Ascending aorta (tissue), 2 donors: ENCODE data around the gene DPH1. TPM values are rescaled to one million over a fixed set of nuclear protein-coding genes. Genes with fewer than 3 reads are reported as not detected.
A peak's percentile ranks its signal among the peaks of the same experiment; 100 is the strongest.

Experiments used
- DNase-seq, 2 donors: peaks; one replicate each; pipeline ENCODE4 v3.0.0-alpha.2; 2019; ENCODE audit warnings: low spot score in 2 of 2
- H3K27ac ChIP-seq, 2 donors: fragments of 200-600 bp; sonication (generic); one replicate each; pipeline ENCODE4 v1.5.1; 2016 to 2017; ENCODE audit warnings: mild to moderate bottlenecking in 1 of 2
- H3K27me3 ChIP-seq: fragments of 200-600 bp; sonication (generic); one replicate; pipeline ENCODE4 v1.5.1; 2017
- H3K36me3 ChIP-seq, 2 donors: fragments of 200-600 bp; sonication (generic); one replicate each; pipeline ENCODE4 v1.5.1; 2016
- H3K4me1 ChIP-seq, 2 donors: fragments of 200-600 bp; sonication (generic); one replicate each; pipeline ENCODE4 v1.5.1; 2016 to 2017; ENCODE audit warnings: mild to moderate bottlenecking in 1 of 2
- H3K4me3 ChIP-seq, 2 donors: fragments of 200-600 bp; sonication (generic); one replicate each; pipeline ENCODE4 v1.5.1; 2016 to 2017; ENCODE audit warnings: mild to moderate bottlenecking in 1 of 2
- H3K9me3 ChIP-seq, 2 donors: fragments of 200-600 bp; sonication (generic); one replicate each; pipeline ENCODE4 v1.5.1; 2016
- CTCF ChIP-seq, 3 experiments: fragments of 200-600 bp in 2 of 3; fragments of 450-650 bp in 1 of 3; sonication (generic) in 2 of 3; IDR thresholded peaks; one replicate each; pipeline ENCODE4 v1.5.1; 2016 to 2019; ENCODE audit warnings: antibody characterized with exemption in 3 of 3, mild to moderate bottlenecking in 1 of 3, moderate library complexity in 1 of 3
- intact Hi-C: fragments of 100-400 bp; cut with DNase I; formaldehyde crosslinking; loops from one replicate; pipeline ENCODE4 v1.15.1; 2023
- total RNA-seq: library from RNA; depleted of rRNA; stranded (reverse); fragments of >200 nt; gene quantifications from one replicate; pipeline ENCODE4 v1.1.0, GENCODE V29; 2016

DPH1 gene
- total RNA-seq, 1 donor from 2014 or later: 125 TPM

- Histone ChIP-seq H3K27me3 (no peaks in the 10 kb centered on the region), H3K9me3 (no peaks in the 10 kb centered on the region), H3K36me3 (peaks cover 25 to 28% of the 10 kb centered on the region in 2 donors), H3K4me3 (no peak overlapping the region), H3K27ac (no peak overlapping the region), H3K4me1 (peaks cover 4 to 17% of the 10 kb centered on the region in 2 donors)
- no peak for TF ChIP-seq CTCF (IDR thresholded peaks at IDR 0.05)
- intact Hi-C loops: loop anchor here (5.0 to 10.0 kb wide), 2 partner anchors 323 to 476 kb away; partner anchors contain the start of gene PITPNA
- DNase-seq: no peak
Observed at GRCh38 chr17:2040219-2040827, 10.4 kb downstream of the DPH1 start.

- no peak for DNase-seq
- H3K4me3 ChIP-seq: peak overlapping the region; percentile 74 to 76
- peaks cover 4 to 17% of the 10 kb centered on the region in 2 donors for H3K4me1 ChIP-seq
- intact Hi-C loops: loop anchor here (1.0 to 10.0 kb wide), 3 partner anchors 133 to 476 kb away; partner anchors contain the start of gene PITPNA
- H3K27ac ChIP-seq: peak overlapping the region; percentile 55 to 90
- TF ChIP-seq CTCF (IDR thresholded peaks at IDR 0.05): peak in 1 of 3 experiments; percentile 4
- H3K9me3 ChIP-seq: no peaks in the 10 kb centered on the region
- no peaks in the 10 kb centered on the region for H3K27me3 ChIP-seq
- peaks cover 18 to 21% of the 10 kb centered on the region in 2 donors for H3K36me3 ChIP-seq
Observed at GRCh38 chr17:2040942-2041560, 11.1 kb downstream of the DPH1 start.

- intact Hi-C loops: loop anchor here (1.0 to 10.0 kb wide), 3 partner anchors 133 to 477 kb away; partner anchors contain the start of gene PITPNA
- Histone ChIP-seq H3K9me3 (no peaks in the 10 kb centered on the region), H3K36me3 (peaks cover 11 to 14% of the 10 kb centered on the region in 2 donors), H3K4me1 (peaks cover 4 to 17% of the 10 kb centered on the region in 2 donors), H3K4me3 (peak within 1 kb of the TSS; percentile 74 to 76), H3K27ac (peak within 1 kb of the TSS; percentile 81 to 90), H3K27me3 (no peaks in the 10 kb centered on the region)
- peak; percentile 71 to 96 for DNase-seq
- peak; percentile 47 to 61 (median 60) for TF ChIP-seq CTCF (IDR thresholded peaks at IDR 0.05)
Observed at GRCh38 chr17:2041561-2042389, 11.8 kb downstream of the DPH1 start, which contains the start of gene OVCA2. OVCA2 (plus strand) TSS chr17:2042022; CDS start chr17:2042048, 26 bp downstream.

- Histone ChIP-seq H3K27ac (peak overlapping the region; percentile 81 to 90), H3K4me1 (peaks cover 4 to 17% of the 10 kb centered on the region in 2 donors), H3K36me3 (peaks cover 5 to 9% of the 10 kb centered on the region in 2 donors), H3K9me3 (no peaks in the 10 kb centered on the region), H3K27me3 (no peaks in the 10 kb centered on the region), H3K4me3 (peak overlapping the region; percentile 74 to 76)
- peak in 2 of 3 experiments; percentile 5 to 7 for TF ChIP-seq CTCF (IDR thresholded peaks at IDR 0.05)
- DNase-seq: no peak
- intact Hi-C loops: loop anchor here (5.0 to 10.0 kb wide), 2 partner anchors 325 to 478 kb away; partner anchors contain the start of gene PITPNA
Observed at GRCh38 chr17:2042390-2042847, 12.5 kb downstream of the DPH1 start.

GRCh38 chr17:2042933-2043332 lies 13.0 kb downstream of the DPH1 start:
- no peak for DNase-seq
- Histone ChIP-seq H3K4me1 (peaks cover 4 to 17% of the 10 kb centered on the region in 2 donors), H3K36me3 (peaks cover 0 to 5% of the 10 kb centered on the region in 2 donors), H3K27me3 (no peaks in the 10 kb centered on the region), H3K9me3 (no peaks in the 10 kb centered on the region), H3K4me3 (peak overlapping the region in 1 of 2 donors; percentile 74), H3K27ac (peak overlapping the region; percentile 81 to 90)
- TF ChIP-seq CTCF (IDR thresholded peaks at IDR 0.05): no peak
- intact Hi-C loops: loop anchor here (5.0 to 10.0 kb wide), 2 partner anchors 326 to 478 kb away; partner anchors contain the start of gene PITPNA
